OCI-LY7 (cell line): ENCODE data around the gene CDK19. TPM values are rescaled to one million over a fixed set of nuclear protein-coding genes. Genes with fewer than 3 reads are reported as not detected.

Source experiments
- BruUV-seq: library from RNA; stranded (reverse); fragments of 400-500 nt; replicated peaks from 2 replicates; lab custom pipeline; 2021; lab: Mats Ljungman, UMichigan
- CTCF ChIA-PET: fragments of 300-600 bp; sonication (Branson Sonifier 250); formaldehyde crosslinking; loops from one replicate; lab custom pipeline; 2022; ENCODE audit warnings: antibody characterized with exemption; ENCODE audit not compliant: unreplicated experiment; lab: Charles Lee
- POLR2A ChIA-PET: fragments of 300-600 bp; sonication (Branson Sonifier 250); formaldehyde crosslinking; loops from one replicate; lab custom pipeline; 2022; ENCODE audit warnings: antibody characterized with exemption; lab: Charles Lee
- DNase-seq: peaks from one replicate; pipeline ENCODE4 v3.0.0-alpha.2; 2015; ENCODE audit warnings: low spot score
- H2AFZ ChIP-seq: fragments of 200-600 bp; sonication (generic), shearing (Covaris generic); 2 replicates; pipeline ENCODE4 v1.6.1; 2014; ENCODE audit warnings: mild to moderate bottlenecking, antibody characterized with exemption, low read length, moderate library complexity
- H3K27ac ChIP-seq: fragments of 200-600 bp; sonication (generic); 2 replicates; pipeline ENCODE4 v1.5.1; 2014; ENCODE audit warnings: mixed run types, low read depth, mild to moderate bottlenecking, moderate library complexity, low read length, inconsistent platforms; ENCODE audit not compliant: poor library complexity, severe bottlenecking
- H3K36me3 ChIP-seq: fragments of 200-600 bp; sonication (generic); 2 replicates; pipeline ENCODE4 v1.6.1; 2014; ENCODE audit warnings: mild to moderate bottlenecking, antibody characterized with exemption, low read length, moderate library complexity, mixed read lengths; ENCODE audit not compliant: insufficient read depth
- H3K4me1 ChIP-seq: fragments of 200-600 bp; sonication (generic); 2 replicates; pipeline ENCODE4 v1.5.1; 2014; ENCODE audit warnings: mild to moderate bottlenecking, low read length; ENCODE audit not compliant: insufficient read depth, poor library complexity, severe bottlenecking
- H3K4me2 ChIP-seq: fragments of 200-600 bp; sonication (generic); 2 replicates; pipeline ENCODE4 v1.6.1; 2014; ENCODE audit warnings: mild to moderate bottlenecking, low read length
- H3K4me3 ChIP-seq: fragments of 200-600 bp; sonication (generic); 2 replicates; pipeline ENCODE4 v1.5.1; 2014; ENCODE audit warnings: mild to moderate bottlenecking, low read depth, low read length; ENCODE audit not compliant: poor library complexity, severe bottlenecking
- H3K79me2 ChIP-seq: fragments of 200-600 bp; sonication (generic); 2 replicates; pipeline ENCODE4 v1.6.1; 2016; ENCODE audit warnings: low read depth, mild to moderate bottlenecking, low read length, moderate library complexity, mixed read lengths; ENCODE audit not compliant: insufficient read depth
- H3K9me2 ChIP-seq: fragments of 200-600 bp; sonication (generic); 2 replicates; pipeline ENCODE4 v1.6.1; 2016; ENCODE audit warnings: mild to moderate bottlenecking, low read length, mixed read lengths; ENCODE audit not compliant: insufficient read depth
- H3K9me3 ChIP-seq: fragments of 200-600 bp; sonication (generic); 2 replicates; pipeline ENCODE4 v1.6.1; 2014; ENCODE audit warnings: mild to moderate bottlenecking, mixed run types, low read length, mixed read lengths
- H4K20me1 ChIP-seq: fragments of 200-600 bp; sonication (generic); 2 replicates; pipeline ENCODE4 v1.6.1; 2014; ENCODE audit warnings: mild to moderate bottlenecking, antibody characterized with exemption, low read length, moderate library complexity, mixed read lengths; ENCODE audit not compliant: insufficient read depth
- EZH2phosphoT487 ChIP-seq: fragments of 200-600 bp; sonication (generic); IDR thresholded peaks from 2 replicates; pipeline ENCODE4 v1.6.1; 2018; ENCODE audit warnings: low read depth, borderline replicate concordance, mild to moderate bottlenecking, mixed run types, antibody characterized with exemption, low read length, moderate library complexity, mixed read lengths
- intact Hi-C: fragments of 100-400 bp; cut with micrococcal nuclease; formaldehyde crosslinking; loops from one replicate; pipeline ENCODE4 v1.10.0; 2022; ENCODE audit not compliant: unreplicated experiment
- small RNA-seq: library from RNA; depleted of rRNA; stranded (forward); fragments of <200 nt; gene quantifications from one replicate; pipeline ENCODE3, GENCODE V24; 2014
- total RNA-seq, 2 experiments: library from RNA; depleted of rRNA in 1 of 2; stranded (reverse); fragments of >200 nt in 1 of 2; shearing (Covaris generic) in 1 of 2; gene quantifications; 2 replicates each; pipeline ENCODE4 v1.2.3, GENCODE V29; 2014 to 2022
- TF ChIP-seq, protein P1 (sequence below): fragments of 200-600 bp; sonication (generic); conservative IDR thresholded peaks from 2 replicates; pipeline ENCODE4 v1.5.1; 2014; ENCODE audit warnings: mild to moderate bottlenecking, antibody characterized with exemption, low read length, moderate library complexity, mixed read lengths

The CDK19 gene
- total RNA-seq, 2 experiments from 2014 or later, result 15.4 to 35.6 TPM

DNA sequence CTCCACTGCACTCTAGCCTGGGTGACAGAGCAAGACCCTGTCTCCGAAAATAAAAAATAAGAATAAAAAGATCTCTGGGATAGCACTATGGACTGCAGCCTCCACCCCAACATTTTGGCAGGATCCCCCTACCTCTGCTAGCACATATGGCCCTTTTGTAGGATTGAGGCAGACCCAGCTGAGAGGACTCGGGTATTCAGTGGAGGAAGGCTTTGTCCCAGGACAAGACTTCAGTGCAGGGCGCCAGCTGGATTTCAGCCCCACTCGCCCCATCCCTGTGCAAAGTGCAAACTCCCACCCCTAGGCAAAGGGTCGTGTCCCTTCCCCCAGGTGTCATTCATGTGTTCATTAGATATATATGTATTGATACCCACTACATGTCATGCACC, 254.3 kb downstream of the CDK19 start:
- BruUV-seq, result no TSS peak
- H3K4me2 ChIP-seq, result no peak overlapping the region
- intact Hi-C loops, result no loop called here
- ChIA-PET CTCF (no interaction called here), POLR2A (interaction anchor here (0.6 kb wide), 1 partner anchor 47 kb away, joined by 5 read pairs; no protein-coding TSS in a partner anchor)
- DNase-seq, result no peak
- H4K20me1 ChIP-seq, result no peaks in the 10 kb centered on the region
- H3K4me3 ChIP-seq, result no peak overlapping the region
- TF ChIP-seq, protein P1, sequence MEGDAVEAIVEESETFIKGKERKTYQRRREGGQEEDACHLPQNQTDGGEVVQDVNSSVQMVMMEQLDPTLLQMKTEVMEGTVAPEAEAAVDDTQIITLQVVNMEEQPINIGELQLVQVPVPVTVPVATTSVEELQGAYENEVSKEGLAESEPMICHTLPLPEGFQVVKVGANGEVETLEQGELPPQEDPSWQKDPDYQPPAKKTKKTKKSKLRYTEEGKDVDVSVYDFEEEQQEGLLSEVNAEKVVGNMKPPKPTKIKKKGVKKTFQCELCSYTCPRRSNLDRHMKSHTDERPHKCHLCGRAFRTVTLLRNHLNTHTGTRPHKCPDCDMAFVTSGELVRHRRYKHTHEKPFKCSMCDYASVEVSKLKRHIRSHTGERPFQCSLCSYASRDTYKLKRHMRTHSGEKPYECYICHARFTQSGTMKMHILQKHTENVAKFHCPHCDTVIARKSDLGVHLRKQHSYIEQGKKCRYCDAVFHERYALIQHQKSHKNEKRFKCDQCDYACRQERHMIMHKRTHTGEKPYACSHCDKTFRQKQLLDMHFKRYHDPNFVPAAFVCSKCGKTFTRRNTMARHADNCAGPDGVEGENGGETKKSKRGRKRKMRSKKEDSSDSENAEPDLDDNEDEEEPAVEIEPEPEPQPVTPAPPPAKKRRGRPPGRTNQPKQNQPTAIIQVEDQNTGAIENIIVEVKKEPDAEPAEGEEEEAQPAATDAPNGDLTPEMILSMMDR, result no peak
- no peak for TF ChIP-seq EZH2phosphoT487
- H2AFZ ChIP-seq, result no peak overlapping the region
- H3K4me1 ChIP-seq, result no peaks in the 10 kb centered on the region
- H3K9me3 ChIP-seq, result no peaks in the 10 kb centered on the region
- no peaks in the 10 kb centered on the region for H3K9me2 ChIP-seq
- H3K79me2 ChIP-seq, result no peaks in the 10 kb centered on the region
- no peaks in the 10 kb centered on the region for H3K36me3 ChIP-seq
- H3K27ac ChIP-seq, result no peak overlapping the region

DNA sequence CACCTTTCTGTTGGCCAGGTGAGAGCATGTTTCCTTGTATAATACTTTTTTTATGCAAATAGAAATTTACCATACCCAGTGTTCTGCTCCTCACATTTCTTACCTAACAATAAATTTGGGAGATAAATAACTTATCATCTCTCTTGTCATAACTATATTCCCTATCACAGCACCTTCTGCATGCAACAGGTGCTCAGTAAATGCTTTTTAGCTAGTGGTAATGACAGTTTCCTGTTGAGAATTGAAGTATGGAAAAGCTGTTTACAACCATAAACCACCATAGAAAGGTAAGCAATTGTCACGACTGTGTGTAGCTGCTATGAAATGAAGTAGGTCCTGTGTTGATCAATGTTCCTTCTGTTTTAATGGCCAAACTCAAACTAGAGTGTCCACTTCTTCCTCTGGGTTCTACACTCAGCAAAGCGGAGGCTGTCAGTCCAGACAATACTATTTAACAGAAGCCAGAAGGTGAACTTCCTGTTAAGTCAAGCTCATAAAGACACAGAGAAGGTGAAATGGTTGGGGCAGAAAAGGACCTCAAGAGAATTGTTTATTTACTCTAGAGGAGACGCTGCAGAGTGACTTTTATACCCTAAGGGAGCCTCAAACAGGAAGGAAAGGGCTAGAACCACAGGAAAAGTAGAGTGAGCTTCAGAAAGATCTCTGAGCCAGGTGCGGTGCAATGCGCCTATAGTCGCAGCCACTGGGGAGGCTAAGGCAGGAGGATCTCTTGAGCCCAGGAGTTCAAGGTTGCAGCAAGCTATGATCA, 254.8 kb downstream of the CDK19 start:
- no peaks in the 10 kb centered on the region for H4K20me1 ChIP-seq
- H3K79me2 ChIP-seq, result no peaks in the 10 kb centered on the region
- H3K27ac ChIP-seq, result no peak overlapping the region
- peak overlapping the region; percentile 2; the same call in 1 of the 2 replicates for H2AFZ ChIP-seq
- no peaks in the 10 kb centered on the region for H3K9me2 ChIP-seq
- H3K4me2 ChIP-seq, result peak overlapping the region; percentile 7; the same call in 1 of the 2 replicates
- H3K36me3 ChIP-seq, result no peaks in the 10 kb centered on the region
- H3K4me1 ChIP-seq, result no peaks in the 10 kb centered on the region
- no peaks in the 10 kb centered on the region for H3K9me3 ChIP-seq
- BruUV-seq, result no TSS peak
- TF ChIP-seq, protein P1, result no peak
- no peak for TF ChIP-seq EZH2phosphoT487
- H3K4me3 ChIP-seq, result no peak overlapping the region
- POLR2A ChIA-PET, result interaction anchor here (0.5 to 0.6 kb wide), 3 partner anchors 47 to 392 kb away, joined by 3 to 5 read pairs (median 3); no protein-coding TSS in a partner anchor
- DNase-seq, result peak; percentile 24
- intact Hi-C loops, result no loop called here
- CTCF ChIA-PET, result no interaction called here

Small RNA genes within 50 kb of the gene (small RNA-seq; reads per million reads assigned to genes)
- gene RNU6-1115P (not detected), gene RNU6-957P (not detected), gene SNORA40C (not detected)

Other genes starting within 250 kb of the CDK19 start
- 64.2 and 74.3 TPM in 2 replicates for gene AMD1, start 59.3 kb upstream of the CDK19 start, total RNA-seq (2014; rRNA removed; shearing (Covaris generic))
- 76.9 and 90.0 TPM in 2 replicates for gene AMD1, start 59.3 kb upstream of the CDK19 start, total RNA-seq (2022)
- gene GTF3C6, start 143.2 kb upstream of the CDK19 start, total RNA-seq (2014; rRNA removed; shearing (Covaris generic)), result 29.7 and 56.8 TPM in 2 replicates
- gene GTF3C6, start 143.2 kb upstream of the CDK19 start, total RNA-seq (2022), result 63.4 and 71.0 TPM in 2 replicates
- 26.0 and 27.1 TPM in 2 replicates for gene RPF2, start 166.6 kb upstream of the CDK19 start, total RNA-seq (2014; rRNA removed; shearing (Covaris generic))
- gene RPF2, start 166.6 kb upstream of the CDK19 start, total RNA-seq (2022), result 32.9 and 40.1 TPM in 2 replicates